Measurements from ENCODE around the gene CUL3. TPM values are rescaled to one million over a fixed set of nuclear protein-coding genes. Genes with fewer than 3 reads are reported as not detected.
A peak's percentile ranks its signal among the peaks of the same experiment; 100 is the strongest.

The CUL3 gene
- total and polyA plus RNA-seq, 2 of the 13 experiments (the other 11 are each of a cell fraction or from before 2014, with no cell fraction given) = 33.2 to 62.3 TPM

GRCh38 chr2:224436634-224437033, 148.5 kb downstream of the CUL3 start:
- Histone ChIP-seq H3K79me2 (ENCODE audit: insufficient read depth, low read length) (no peaks in the 10 kb centered on the region), H3K4me1 (ENCODE audit: insufficient read depth, low read length) (peaks cover 6% of the 10 kb centered on the region; the same call in 1 of the 2 replicates), H3K27ac (ENCODE audit: extremely low read length, insufficient read depth, low read length) (no peak overlapping the region), H3K27me3 (ENCODE audit: control insufficient read depth in 1 of 2, insufficient read depth in 2 of 2, low read length in 2 of 2) (peaks cover 1 to 9% of the 10 kb centered on the region in 2 experiments; a peak in 3 of 5 replicates), H3K4me2 (ENCODE audit: low read depth, low read length) (no peak overlapping the region), H3K9ac (ENCODE audit: insufficient read depth, low read depth, low read length) (no peak overlapping the region), H3K36me3 (replicated peaks in 1 of 2; ENCODE audit: control insufficient read depth in 1 of 2, insufficient read depth in 2 of 2, low read length in 2 of 2) (no peaks in the 10 kb centered on the region), H3K9me3 (ENCODE audit: low read length) (no peaks in the 10 kb centered on the region), H2AFZ (ENCODE audit: low read length) (no peak overlapping the region), H4K20me1 (ENCODE audit: insufficient read depth, low read length) (no peaks in the 10 kb centered on the region), H3K4me3 (replicated peaks in 1 of 3; ENCODE audit: insufficient read depth in 1 of 3, low read depth in 2 of 3, low read length in 3 of 3) (no peak overlapping the region)
- ATAC-seq (no peak), FAIRE-seq (no peak), DNase-seq (ENCODE audit: low spot score) (no peak)
- in situ Hi-C loops (cut with HindIII; ENCODE audit: extremely low pct_ligation_motif_present, low pct_unique_long_range_greater_than_20kb) (no loop called here), intact Hi-C loops (cut with micrococcal nuclease; ENCODE audit: unreplicated experiment) (no loop called here)
- CTCF ChIA-PET (ENCODE audit: low intra/inter-chr PET ratio, low total read pairs) = no interaction called here
- POLR2A ChIA-PET = no interaction called here
- WGBS (ENCODE audit: low lambda C conversion rate) = 50% methylated on average over 1 of the region's 1 CpG
- TF ChIP-seq ZNF414 (CRISPR knock-in tag; IDR thresholded peaks at IDR 0.05) = no peak
- TF ChIP-seq MAFK (conservative IDR thresholded peaks at IDR 0.05 in 1 of 2, IDR thresholded peaks at IDR 0.05 in 1 of 2; ENCODE audit: low read length in 2 of 2) = 0 out of 4 replicates have a peak, but pooled peaks of 1 of the 2 experiments have one; percentile 9
- no TSS peak for BruUV-seq (replicated peaks)

DNA sequence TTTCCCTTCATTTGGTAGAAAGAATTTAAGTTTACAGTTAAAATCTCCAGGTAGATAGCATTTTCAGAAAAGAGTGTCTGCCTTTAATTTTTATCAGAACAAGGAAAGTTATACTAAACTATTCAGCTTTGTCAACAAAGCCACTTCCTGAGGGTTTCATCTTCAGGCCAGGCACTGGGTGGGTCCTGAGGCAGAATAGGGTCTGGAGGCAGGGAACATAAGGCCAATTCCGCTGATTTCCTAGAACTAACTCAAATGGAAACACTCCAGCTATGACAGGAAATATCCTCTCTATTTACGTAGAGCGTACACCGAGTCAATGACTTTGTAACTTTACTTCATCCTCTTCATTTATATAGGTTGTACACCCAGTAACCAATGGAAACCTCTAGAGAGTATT, 150.5 kb downstream of the CUL3 start:
- FAIRE-seq (no peak), DNase-seq (ENCODE audit: low spot score) (no peak), ATAC-seq (no peak)
- Histone ChIP-seq H3K27ac (ENCODE audit: extremely low read length, insufficient read depth, low read length) (no peak overlapping the region), H3K4me1 (ENCODE audit: insufficient read depth, low read length) (no peaks in the 10 kb centered on the region), H3K36me3 (replicated peaks in 1 of 2; ENCODE audit: control insufficient read depth in 1 of 2, insufficient read depth in 2 of 2, low read length in 2 of 2) (no peaks in the 10 kb centered on the region), H3K79me2 (ENCODE audit: insufficient read depth, low read length) (no peaks in the 10 kb centered on the region), H4K20me1 (ENCODE audit: insufficient read depth, low read length) (no peaks in the 10 kb centered on the region), H3K4me3 (replicated peaks in 1 of 3; ENCODE audit: insufficient read depth in 1 of 3, low read depth in 2 of 3, low read length in 3 of 3) (no peak overlapping the region), H3K4me2 (ENCODE audit: low read depth, low read length) (peak overlapping the region; percentile 13; the same call in 1 of the 2 replicates), H3K9ac (ENCODE audit: insufficient read depth, low read depth, low read length) (no peak overlapping the region), H2AFZ (ENCODE audit: low read length) (peak overlapping the region; percentile 4), H3K27me3 (ENCODE audit: control insufficient read depth in 1 of 2, insufficient read depth in 2 of 2, low read length in 2 of 2) (no peaks in the 10 kb centered on the region; a peak in 1 of 5 replicates), H3K9me3 (ENCODE audit: low read length) (no peaks in the 10 kb centered on the region)
- intact Hi-C loops (cut with micrococcal nuclease; ENCODE audit: unreplicated experiment) = no loop called here
- 54% methylated on average over 4 of the region's 4 CpGs for WGBS (ENCODE audit: low lambda C conversion rate)
- ChIA-PET CTCF (ENCODE audit: low intra/inter-chr PET ratio, low total read pairs) (no interaction called here), POLR2A (no interaction called here)
- TF ChIP-seq FOXA1 (IDR thresholded peaks at IDR 0.05) (no peak), FOXA1 (CRISPR knock-in tag; IDR thresholded peaks at IDR 0.05) (no peak), KDM5A (IDR thresholded peaks at IDR 0.05; ENCODE audit: borderline replicate concordance, low read length) (no peak), ZNF468 (CRISPR knock-in tag; IDR thresholded peaks at IDR 0.05) (no peak), THYN1 (CRISPR knock-in tag; IDR thresholded peaks at IDR 0.05; ENCODE audit: borderline replicate concordance, low read depth) (no peak), RCOR2 (CRISPR knock-in tag; IDR thresholded peaks at IDR 0.05) (no peak), TCF12 (IDR thresholded peaks at IDR 0.05) (no peak), TCF12 (CRISPR knock-in tag; IDR thresholded peaks at IDR 0.05) (no peak), RORA (CRISPR knock-in tag; IDR thresholded peaks at IDR 0.05) (no peak), ZNF841 (CRISPR knock-in tag; IDR thresholded peaks at IDR 0.05; ENCODE audit: borderline replicate concordance) (no peak), GATAD1 (CRISPR knock-in tag; IDR thresholded peaks at IDR 0.05) (no peak), ZSCAN5A (CRISPR knock-in tag; IDR thresholded peaks at IDR 0.05; ENCODE audit: borderline replicate concordance) (no peak), HNRNPLL (IDR thresholded peaks at IDR 0.05; ENCODE audit: low read depth, low read length, poor library complexity, severe bottlenecking) (no peak)
- in situ Hi-C loops (cut with HindIII; ENCODE audit: extremely low pct_ligation_motif_present, low pct_unique_long_range_greater_than_20kb) = no loop called here
- BruUV-seq (replicated peaks) = no TSS peak
